HEK293 (cell line): ENCODE results near the gene TSC22D2.

Experiments used
- CTCF ChIA-PET: fragments of 350-600 bp; formaldehyde crosslinking; extraction: SDS; loops from one replicate; lab custom pipeline; 2021; ENCODE audit warnings: antibody characterized with exemption; lab: Yijun Ruan, JAX
- POLR2A ChIA-PET: fragments of 300-600 bp; formaldehyde crosslinking; extraction: SDS; loops from one replicate; lab custom pipeline; 2020; ENCODE audit warnings: antibody characterized with exemption, inconsistent platforms; lab: Yijun Ruan, JAX
- H3K27ac ChIP-seq: fragments of 200-500 bp; sonication (Bioruptor generic); 2 replicates; pipeline ENCODE4 v1.5.1; 2014; ENCODE audit warnings: low read depth, low read length, control low read depth, inconsistent platforms; ENCODE audit errors: extremely low read depth
- H3K36me3 ChIP-seq, 2 experiments: fragments of 200-500 bp in 1 of 2; sonication (Bioruptor generic) in 1 of 2; 1 replicate in 1 of 2; 2 replicates in 1 of 2; pipeline ENCODE4 v1.5.1; 2014 to 2017; ENCODE audit warnings: inconsistent platforms in 2 of 2, low read length in 2 of 2; ENCODE audit not compliant: control insufficient read depth in 2 of 2, insufficient read depth in 1 of 2
- H3K4me1 ChIP-seq: fragments of 200-500 bp; sonication (Bioruptor generic); 2 replicates; pipeline ENCODE4 v1.5.1; 2014; ENCODE audit warnings: mild to moderate bottlenecking, low read length, inconsistent platforms; ENCODE audit not compliant: control insufficient read depth, insufficient read depth
- H3K4me3 ChIP-seq: 2 replicates; pipeline ENCODE4 v1.5.1; 2011; ENCODE audit warnings: low read depth, mild to moderate bottlenecking, control low read depth, low read length, moderate library complexity
- H3K9me3 ChIP-seq: fragments of 200-500 bp; sonication (Bioruptor generic); 2 replicates; pipeline ENCODE4 v1.5.1; 2014; ENCODE audit warnings: low read depth, low read length, inconsistent platforms; ENCODE audit not compliant: control insufficient read depth, insufficient read depth
- GLIS2 ChIP-seq: fragments of 450-650 bp; formaldehyde crosslinking; IDR thresholded peaks from 2 replicates; pipeline ENCODE4 v1.5.1; 2016; ENCODE audit warnings: missing biosample characterization, missing genetic modification characterization
- HOXA7 ChIP-seq: sonication (generic); formaldehyde crosslinking; IDR thresholded peaks from 2 replicates; pipeline ENCODE4 v1.8.1; 2022; ENCODE audit warnings: missing genetic modification reagents, borderline replicate concordance
- MEIS1 ChIP-seq: sonication (generic); formaldehyde crosslinking; IDR thresholded peaks from 2 replicates; pipeline ENCODE4 v1.8.1; 2022; ENCODE audit warnings: missing genetic modification reagents, mild to moderate bottlenecking, borderline replicate concordance
- RBAK ChIP-seq: fragments of 450-650 bp; formaldehyde crosslinking; IDR thresholded peaks from 2 replicates; pipeline ENCODE4 v1.5.1; 2016; ENCODE audit warnings: missing biosample characterization, missing genetic modification characterization
- YY2 ChIP-seq: fragments of 450-650 bp; formaldehyde crosslinking; IDR thresholded peaks from 2 replicates; pipeline ENCODE4 v1.5.1; 2016; ENCODE audit warnings: missing biosample characterization, missing genetic modification characterization
- ZBTB17 ChIP-seq: fragments of 450-650 bp; formaldehyde crosslinking; IDR thresholded peaks from 2 replicates; pipeline ENCODE4 v1.5.1; 2016; ENCODE audit warnings: missing biosample characterization, missing genetic modification characterization
- ZBTB20 ChIP-seq: fragments of 450-650 bp; formaldehyde crosslinking; IDR thresholded peaks from 2 replicates; pipeline ENCODE4 v1.5.1; 2016; ENCODE audit warnings: missing biosample characterization, missing genetic modification characterization
- ZFHX2 ChIP-seq: fragments of 450-650 bp; formaldehyde crosslinking; conservative IDR thresholded peaks from 2 replicates; pipeline ENCODE4 v1.5.1; 2016; ENCODE audit warnings: missing biosample characterization, missing genetic modification characterization
- ZNF121 ChIP-seq: fragments of 450-650 bp; formaldehyde crosslinking; IDR thresholded peaks from 2 replicates; pipeline ENCODE4 v1.5.1; 2016; ENCODE audit warnings: missing biosample characterization, missing genetic modification characterization
- ZNF132 ChIP-seq: fragments of 450-650 bp; formaldehyde crosslinking; IDR thresholded peaks from 2 replicates; pipeline ENCODE4 v1.5.1; 2017; ENCODE audit warnings: missing biosample characterization, missing genetic modification characterization, borderline replicate concordance
- ZNF138 ChIP-seq: fragments of 450-650 bp; formaldehyde crosslinking; IDR thresholded peaks from 2 replicates; pipeline ENCODE4 v1.5.1; 2016; ENCODE audit warnings: missing biosample characterization, missing genetic modification characterization, borderline replicate concordance
- ZNF324 ChIP-seq: fragments of 450-650 bp; formaldehyde crosslinking; IDR thresholded peaks from 2 replicates; pipeline ENCODE4 v1.5.1; 2016; ENCODE audit warnings: missing biosample characterization, missing genetic modification characterization
- ZNF341 ChIP-seq: fragments of 450-650 bp; formaldehyde crosslinking; IDR thresholded peaks from 2 replicates; pipeline ENCODE4; 2016; ENCODE audit warnings: low read depth, missing biosample characterization, missing genetic modification characterization
- ZNF354C ChIP-seq: fragments of 450-650 bp; formaldehyde crosslinking; IDR thresholded peaks from 2 replicates; pipeline ENCODE4 v1.5.1; 2016; ENCODE audit warnings: missing biosample characterization, missing genetic modification characterization, low read depth, borderline replicate concordance
- ZNF560 ChIP-seq: fragments of 450-650 bp; formaldehyde crosslinking; IDR thresholded peaks from 2 replicates; pipeline ENCODE4 v1.5.1; 2017; ENCODE audit warnings: missing biosample characterization, missing genetic modification characterization, borderline replicate concordance
- ZNF654 ChIP-seq: fragments of 450-650 bp; formaldehyde crosslinking; IDR thresholded peaks from 2 replicates; pipeline ENCODE4 v1.5.1; 2016; ENCODE audit warnings: low read depth, missing biosample characterization, missing genetic modification characterization
- ZNF843 ChIP-seq: fragments of 450-650 bp; formaldehyde crosslinking; IDR thresholded peaks from 2 replicates; pipeline ENCODE4 v1.5.1; 2016; ENCODE audit warnings: missing biosample characterization, missing genetic modification characterization
- TF ChIP-seq, protein P1 (sequence below): fragments of 450-650 bp; formaldehyde crosslinking; IDR thresholded peaks from 2 replicates; pipeline ENCODE4 v1.5.1; 2016; ENCODE audit warnings: missing biosample characterization, missing genetic modification characterization
- TF ChIP-seq, protein P2 (sequence below): fragments of 450-650 bp; formaldehyde crosslinking; IDR thresholded peaks from 2 replicates; pipeline ENCODE4 v1.5.1; 2016; ENCODE audit warnings: missing biosample characterization, missing genetic modification characterization
- TF ChIP-seq, protein P3 (sequence below): IDR thresholded peaks from 2 replicates; pipeline ENCODE4 v1.6.1; 2011; ENCODE audit warnings: mild to moderate bottlenecking, low read depth, low read length, borderline replicate concordance
- TF ChIP-seq, protein P4 (sequence below): fragments of 450-650 bp; formaldehyde crosslinking; IDR thresholded peaks from 2 replicates; pipeline ENCODE4 v1.5.1; 2016; ENCODE audit warnings: missing biosample characterization, missing genetic modification characterization
- TF ChIP-seq, protein P5 (sequence below): fragments of 450-650 bp; formaldehyde crosslinking; IDR thresholded peaks from 2 replicates; pipeline ENCODE4 v1.5.1; 2016; ENCODE audit warnings: missing biosample characterization, missing genetic modification characterization
- TF ChIP-seq, protein P6 (sequence below): fragments of 450-650 bp; IDR thresholded peaks from 2 replicates; pipeline ENCODE4 v1.5.1; 2018; ENCODE audit warnings: missing biosample characterization, mild to moderate bottlenecking, missing genetic modification characterization

TSC22D2 gene

DNA sequence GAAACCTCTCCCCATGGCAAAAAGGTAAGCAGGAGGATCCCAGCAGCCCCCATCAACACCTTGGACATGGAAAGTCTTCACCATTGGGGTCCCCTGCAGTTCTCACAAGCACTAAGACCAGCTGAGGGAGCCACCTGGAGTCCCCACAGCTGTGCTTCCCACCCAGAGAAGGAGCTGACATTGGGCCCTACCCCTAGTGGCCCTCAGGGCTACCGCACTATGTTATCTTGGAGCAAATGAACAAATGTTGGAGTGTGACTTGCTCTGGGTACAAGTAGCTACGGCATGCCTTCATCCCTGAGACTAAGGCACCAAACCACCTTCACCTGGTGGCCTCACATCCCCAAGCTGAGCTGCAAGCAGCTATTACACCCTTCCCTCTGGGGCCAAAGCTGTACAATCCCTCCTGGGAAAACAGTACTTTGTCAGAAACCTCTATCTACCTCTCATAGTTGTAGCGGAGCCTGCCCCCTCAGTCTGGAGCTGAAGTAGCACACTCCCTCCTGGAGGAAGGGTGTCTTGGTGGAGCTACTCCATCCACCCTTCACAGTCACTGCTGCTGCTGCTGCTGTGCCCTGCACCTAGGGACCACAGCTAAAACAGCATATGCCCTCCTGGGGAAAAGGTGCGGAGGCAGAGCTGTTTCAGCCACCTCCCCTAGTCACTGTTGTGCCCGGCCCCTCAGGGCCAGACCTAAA, 95.5 kb downstream of the TSC22D2 start (continued):
- TF ChIP-seq, protein P1, sequence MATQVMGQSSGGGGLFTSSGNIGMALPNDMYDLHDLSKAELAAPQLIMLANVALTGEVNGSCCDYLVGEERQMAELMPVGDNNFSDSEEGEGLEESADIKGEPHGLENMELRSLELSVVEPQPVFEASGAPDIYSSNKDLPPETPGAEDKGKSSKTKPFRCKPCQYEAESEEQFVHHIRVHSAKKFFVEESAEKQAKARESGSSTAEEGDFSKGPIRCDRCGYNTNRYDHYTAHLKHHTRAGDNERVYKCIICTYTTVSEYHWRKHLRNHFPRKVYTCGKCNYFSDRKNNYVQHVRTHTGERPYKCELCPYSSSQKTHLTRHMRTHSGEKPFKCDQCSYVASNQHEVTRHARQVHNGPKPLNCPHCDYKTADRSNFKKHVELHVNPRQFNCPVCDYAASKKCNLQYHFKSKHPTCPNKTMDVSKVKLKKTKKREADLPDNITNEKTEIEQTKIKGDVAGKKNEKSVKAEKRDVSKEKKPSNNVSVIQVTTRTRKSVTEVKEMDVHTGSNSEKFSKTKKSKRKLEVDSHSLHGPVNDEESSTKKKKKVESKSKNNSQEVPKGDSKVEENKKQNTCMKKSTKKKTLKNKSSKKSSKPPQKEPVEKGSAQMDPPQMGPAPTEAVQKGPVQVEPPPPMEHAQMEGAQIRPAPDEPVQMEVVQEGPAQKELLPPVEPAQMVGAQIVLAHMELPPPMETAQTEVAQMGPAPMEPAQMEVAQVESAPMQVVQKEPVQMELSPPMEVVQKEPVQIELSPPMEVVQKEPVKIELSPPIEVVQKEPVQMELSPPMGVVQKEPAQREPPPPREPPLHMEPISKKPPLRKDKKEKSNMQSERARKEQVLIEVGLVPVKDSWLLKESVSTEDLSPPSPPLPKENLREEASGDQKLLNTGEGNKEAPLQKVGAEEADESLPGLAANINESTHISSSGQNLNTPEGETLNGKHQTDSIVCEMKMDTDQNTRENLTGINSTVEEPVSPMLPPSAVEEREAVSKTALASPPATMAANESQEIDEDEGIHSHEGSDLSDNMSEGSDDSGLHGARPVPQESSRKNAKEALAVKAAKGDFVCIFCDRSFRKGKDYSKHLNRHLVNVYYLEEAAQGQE = no peak
- TF ChIP-seq, protein P2, sequence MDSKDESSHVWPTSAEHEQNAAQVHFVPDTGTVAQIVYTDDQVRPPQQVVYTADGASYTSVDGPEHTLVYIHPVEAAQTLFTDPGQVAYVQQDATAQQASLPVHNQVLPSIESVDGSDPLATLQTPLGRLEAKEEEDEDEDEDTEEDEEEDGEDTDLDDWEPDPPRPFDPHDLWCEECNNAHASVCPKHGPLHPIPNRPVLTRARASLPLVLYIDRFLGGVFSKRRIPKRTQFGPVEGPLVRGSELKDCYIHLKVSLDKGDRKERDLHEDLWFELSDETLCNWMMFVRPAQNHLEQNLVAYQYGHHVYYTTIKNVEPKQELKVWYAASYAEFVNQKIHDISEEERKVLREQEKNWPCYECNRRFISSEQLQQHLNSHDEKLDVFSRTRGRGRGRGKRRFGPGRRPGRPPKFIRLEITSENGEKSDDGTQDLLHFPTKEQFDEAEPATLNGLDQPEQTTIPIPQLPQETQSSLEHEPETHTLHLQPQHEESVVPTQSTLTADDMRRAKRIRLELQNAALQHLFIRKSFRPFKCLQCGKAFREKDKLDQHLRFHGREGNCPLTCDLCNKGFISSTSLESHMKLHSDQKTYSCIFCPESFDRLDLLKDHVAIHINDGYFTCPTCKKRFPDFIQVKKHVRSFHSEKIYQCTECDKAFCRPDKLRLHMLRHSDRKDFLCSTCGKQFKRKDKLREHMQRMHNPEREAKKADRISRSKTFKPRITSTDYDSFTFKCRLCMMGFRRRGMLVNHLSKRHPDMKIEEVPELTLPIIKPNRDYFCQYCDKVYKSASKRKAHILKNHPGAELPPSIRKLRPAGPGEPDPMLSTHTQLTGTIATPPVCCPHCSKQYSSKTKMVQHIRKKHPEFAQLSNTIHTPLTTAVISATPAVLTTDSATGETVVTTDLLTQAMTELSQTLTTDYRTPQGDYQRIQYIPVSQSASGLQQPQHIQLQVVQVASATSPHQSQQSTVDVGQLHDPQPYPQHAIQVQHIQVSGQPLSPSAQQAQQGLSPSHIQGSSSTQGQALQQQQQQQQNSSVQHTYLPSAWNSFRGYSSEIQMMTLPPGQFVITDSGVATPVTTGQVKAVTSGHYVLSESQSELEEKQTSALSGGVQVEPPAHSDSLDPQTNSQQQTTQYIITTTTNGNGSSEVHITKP = no peak
- no peak for TF ChIP-seq GLIS2
- no peak for TF ChIP-seq ZNF341 (tag by site-specific recombination)
- TF ChIP-seq ZFHX2 (tag by site-specific recombination) = no peak
- TF ChIP-seq ZNF354C (tag by site-specific recombination) = no peak
- TF ChIP-seq HOXA7 (CRISPR knock-in tag) = no peak
- no peak for TF ChIP-seq YY2 (tag by site-specific recombination)
- TF ChIP-seq, protein P3, sequence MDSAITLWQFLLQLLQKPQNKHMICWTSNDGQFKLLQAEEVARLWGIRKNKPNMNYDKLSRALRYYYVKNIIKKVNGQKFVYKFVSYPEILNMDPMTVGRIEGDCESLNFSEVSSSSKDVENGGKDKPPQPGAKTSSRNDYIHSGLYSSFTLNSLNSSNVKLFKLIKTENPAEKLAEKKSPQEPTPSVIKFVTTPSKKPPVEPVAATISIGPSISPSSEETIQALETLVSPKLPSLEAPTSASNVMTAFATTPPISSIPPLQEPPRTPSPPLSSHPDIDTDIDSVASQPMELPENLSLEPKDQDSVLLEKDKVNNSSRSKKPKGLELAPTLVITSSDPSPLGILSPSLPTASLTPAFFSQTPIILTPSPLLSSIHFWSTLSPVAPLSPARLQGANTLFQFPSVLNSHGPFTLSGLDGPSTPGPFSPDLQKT = no peak
- TF ChIP-seq ZBTB20 (tag by site-specific recombination) = no peak
- TF ChIP-seq ZNF560 = no peak
- no peak for TF ChIP-seq MEIS1 (CRISPR knock-in tag)
- TF ChIP-seq ZNF138 (tag by site-specific recombination) = no peak
- TF ChIP-seq, all 188 proteins: peak for 0

DNA sequence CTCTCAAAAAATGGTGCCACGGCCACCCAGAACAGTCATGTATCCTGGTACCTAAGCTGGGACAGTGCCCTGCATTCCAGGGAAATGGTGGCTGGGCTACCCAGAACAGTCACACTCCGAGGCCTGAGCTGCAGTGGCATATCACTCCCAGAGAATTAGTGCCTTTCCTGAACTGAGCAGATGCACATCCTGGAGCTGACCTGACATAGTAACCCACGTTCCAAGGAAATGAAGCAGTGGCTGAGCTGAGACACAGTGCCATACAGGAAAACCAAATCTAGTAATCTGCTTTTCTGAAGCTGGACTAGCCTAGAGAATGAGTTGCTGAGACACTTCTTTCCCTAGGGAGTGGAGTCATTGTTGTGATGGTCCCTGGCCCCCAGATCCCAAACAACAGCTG, 96.4 kb downstream of the TSC22D2 start:
- ChIA-PET CTCF (interaction anchor here (1.1 kb wide), 1 partner anchor 9 kb away, joined by 4 read pairs; no protein-coding TSS in a partner anchor), POLR2A (interaction anchor here (1.1 kb wide), 1 partner anchor 96 kb away, joined by 3 read pairs; the partner anchor contains the start of gene TSC22D2)
- no peaks in the 10 kb centered on the region for H3K9me3 ChIP-seq
- no peaks in the 10 kb centered on the region for H3K36me3 ChIP-seq
- H3K4me3 ChIP-seq = no peak overlapping the region
- no peak overlapping the region for H3K27ac ChIP-seq
- no peaks in the 10 kb centered on the region for H3K4me1 ChIP-seq
- TF ChIP-seq ZNF324 (tag by site-specific recombination) (no peak), ZNF121 (tag by site-specific recombination) (no peak), ZNF843 (tag by site-specific recombination) (no peak), ZNF354C (tag by site-specific recombination) (no peak), ZNF654 (tag by site-specific recombination) (no peak), ZBTB17 (no peak), RBAK (tag by site-specific recombination) (no peak), ZNF132 (no peak)
- TF ChIP-seq, protein P4, sequence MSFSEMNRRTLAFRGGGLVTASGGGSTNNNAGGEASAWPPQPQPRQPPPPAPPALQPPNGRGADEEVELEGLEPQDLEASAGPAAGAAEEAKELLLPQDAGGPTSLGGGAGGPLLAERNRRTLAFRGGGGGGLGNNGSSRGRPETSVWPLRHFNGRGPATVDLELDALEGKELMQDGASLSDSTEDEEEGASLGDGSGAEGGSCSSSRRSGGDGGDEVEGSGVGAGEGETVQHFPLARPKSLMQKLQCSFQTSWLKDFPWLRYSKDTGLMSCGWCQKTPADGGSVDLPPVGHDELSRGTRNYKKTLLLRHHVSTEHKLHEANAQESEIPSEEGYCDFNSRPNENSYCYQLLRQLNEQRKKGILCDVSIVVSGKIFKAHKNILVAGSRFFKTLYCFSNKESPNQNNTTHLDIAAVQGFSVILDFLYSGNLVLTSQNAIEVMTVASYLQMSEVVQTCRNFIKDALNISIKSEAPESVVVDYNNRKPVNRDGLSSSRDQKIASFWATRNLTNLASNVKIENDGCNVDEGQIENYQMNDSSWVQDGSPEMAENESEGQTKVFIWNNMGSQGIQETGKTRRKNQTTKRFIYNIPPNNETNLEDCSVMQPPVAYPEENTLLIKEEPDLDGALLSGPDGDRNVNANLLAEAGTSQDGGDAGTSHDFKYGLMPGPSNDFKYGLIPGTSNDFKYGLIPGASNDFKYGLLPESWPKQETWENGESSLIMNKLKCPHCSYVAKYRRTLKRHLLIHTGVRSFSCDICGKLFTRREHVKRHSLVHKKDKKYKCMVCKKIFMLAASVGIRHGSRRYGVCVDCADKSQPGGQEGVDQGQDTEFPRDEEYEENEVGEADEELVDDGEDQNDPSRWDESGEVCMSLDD (tag by site-specific recombination) = no peak
- TF ChIP-seq, protein P5, sequence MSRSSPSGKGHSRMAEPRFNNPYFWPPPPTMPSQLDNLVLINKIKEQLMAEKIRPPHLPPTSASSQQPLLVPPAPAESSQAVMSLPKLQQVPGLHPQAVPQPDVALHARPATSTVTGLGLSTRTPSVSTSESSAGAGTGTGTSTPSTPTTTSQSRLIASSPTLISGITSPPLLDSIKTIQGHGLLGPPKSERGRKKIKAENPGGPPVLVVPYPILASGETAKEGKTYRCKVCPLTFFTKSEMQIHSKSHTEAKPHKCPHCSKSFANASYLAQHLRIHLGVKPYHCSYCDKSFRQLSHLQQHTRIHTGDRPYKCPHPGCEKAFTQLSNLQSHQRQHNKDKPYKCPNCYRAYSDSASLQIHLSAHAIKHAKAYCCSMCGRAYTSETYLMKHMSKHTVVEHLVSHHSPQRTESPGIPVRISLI (tag by site-specific recombination) = no peak
- TF ChIP-seq, protein P6, sequence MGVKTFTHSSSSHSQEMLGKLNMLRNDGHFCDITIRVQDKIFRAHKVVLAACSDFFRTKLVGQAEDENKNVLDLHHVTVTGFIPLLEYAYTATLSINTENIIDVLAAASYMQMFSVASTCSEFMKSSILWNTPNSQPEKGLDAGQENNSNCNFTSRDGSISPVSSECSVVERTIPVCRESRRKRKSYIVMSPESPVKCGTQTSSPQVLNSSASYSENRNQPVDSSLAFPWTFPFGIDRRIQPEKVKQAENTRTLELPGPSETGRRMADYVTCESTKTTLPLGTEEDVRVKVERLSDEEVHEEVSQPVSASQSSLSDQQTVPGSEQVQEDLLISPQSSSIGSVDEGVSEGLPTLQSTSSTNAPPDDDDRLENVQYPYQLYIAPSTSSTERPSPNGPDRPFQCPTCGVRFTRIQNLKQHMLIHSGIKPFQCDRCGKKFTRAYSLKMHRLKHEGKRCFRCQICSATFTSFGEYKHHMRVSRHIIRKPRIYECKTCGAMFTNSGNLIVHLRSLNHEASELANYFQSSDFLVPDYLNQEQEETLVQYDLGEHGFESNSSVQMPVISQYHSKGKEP (tag by site-specific recombination) = no peak
